Colonic mucosa (tissue), 4 donors: ENCODE measurements around the gene ZCCHC7. TPM values are rescaled to one million over a fixed set of nuclear protein-coding genes. Genes with fewer than 3 reads are reported as not detected.

Experiments
- DNase-seq: peaks from one replicate; pipeline ENCODE4 v3.0.0-alpha.2; 2020
- H3K27ac ChIP-seq: fragments of 200-600 bp; one replicate; pipeline ENCODE4 v1.8.0; 2021
- H3K27me3 ChIP-seq: fragments of 200-600 bp; one replicate; pipeline ENCODE4 v1.8.0; 2021
- H3K36me3 ChIP-seq: fragments of 200-600 bp; one replicate; pipeline ENCODE4 v1.8.0; 2021
- H3K4me1 ChIP-seq: fragments of 200-600 bp; one replicate; pipeline ENCODE4 v1.8.0; 2021; ENCODE audit warnings: mild to moderate bottlenecking
- H3K4me3 ChIP-seq: fragments of 200-600 bp; one replicate; pipeline ENCODE4 v1.8.0; 2021
- H3K9ac ChIP-seq, 2 donors: one replicate each; pipeline ENCODE4 v1.7.0; 2013; ENCODE audit warnings: control low read depth in 2 of 2, low read depth in 2 of 2, low read length in 2 of 2
- H3K9me3 ChIP-seq: fragments of 200-600 bp; one replicate; pipeline ENCODE4 v1.8.0; 2021
- CTCF ChIP-seq: fragments of 200-600 bp; IDR thresholded peaks from one replicate; pipeline ENCODE4 v1.8.0; 2022; ENCODE audit warnings: antibody characterized with exemption, mild to moderate bottlenecking
- intact Hi-C: fragments of 100-400 bp; cut with DNase I; formaldehyde crosslinking; loops from one replicate; pipeline ENCODE4 v1.14.1; 2022
- total RNA-seq, 2 donors: library from RNA; stranded (reverse); fragmentation: NEBNext Ultra II Directional in 1 of 2; extraction: Animal tissue kit (Norgen Biotek cat#: 25700) in 1 of 2; gene quantifications; one replicate each; pipeline ENCODE4 v1.2.1, GENCODE V29; 2021
- donor health status: healthy.
- donor health status: DM: no; HTN: no; CAD: no.
- donor health status: DM: no; HTN: no; CAD: no.

The ZCCHC7 gene
- total RNA-seq, 2 donors from 2014 or later, result 14.6 to 15.9 TPM

GRCh38 chr9:37383393-37383792, 263.0 kb downstream of the ZCCHC7 start:
- Histone ChIP-seq H3K27me3 (no peaks in the 10 kb centered on the region), H3K9ac (no peak overlapping the region), H3K4me1 (no peaks in the 10 kb centered on the region), H3K4me3 (no peak overlapping the region), H3K9me3 (no peaks in the 10 kb centered on the region), H3K27ac (no peak overlapping the region), H3K36me3 (no peaks in the 10 kb centered on the region)
- intact Hi-C loops, result no loop called here
- TF ChIP-seq CTCF, result no peak
- DNase-seq, result no peak

- intact Hi-C loops, result no loop called here
- no peak overlapping the region for H3K9ac ChIP-seq
- no peak for TF ChIP-seq CTCF
- H3K36me3 ChIP-seq, result no peaks in the 10 kb centered on the region
- DNase-seq, result no peak
- H3K27me3 ChIP-seq, result no peaks in the 10 kb centered on the region
- no peak overlapping the region for H3K4me3 ChIP-seq
- no peaks in the 10 kb centered on the region for H3K9me3 ChIP-seq
- H3K27ac ChIP-seq, result no peak overlapping the region
- H3K4me1 ChIP-seq, result no peaks in the 10 kb centered on the region
Observed at GRCh38 chr9:37383876-37384746, 263.7 kb downstream of the ZCCHC7 start.

- H3K9me3 ChIP-seq, result no peaks in the 10 kb centered on the region
- no peak for DNase-seq
- no peak overlapping the region for H3K9ac ChIP-seq
- no peaks in the 10 kb centered on the region for H3K27me3 ChIP-seq
- H3K27ac ChIP-seq, result no peak overlapping the region
- TF ChIP-seq CTCF, result no peak
- intact Hi-C loops, result no loop called here
- no peak overlapping the region for H3K4me3 ChIP-seq
- no peaks in the 10 kb centered on the region for H3K4me1 ChIP-seq
- H3K36me3 ChIP-seq, result no peaks in the 10 kb centered on the region
Observed at GRCh38 chr9:37385286-37385685, 264.9 kb downstream of the ZCCHC7 start.

- Histone ChIP-seq H3K27ac (no peak overlapping the region), H3K27me3 (no peaks in the 10 kb centered on the region), H3K4me1 (no peaks in the 10 kb centered on the region), H3K9ac (no peak overlapping the region), H3K4me3 (no peak overlapping the region), H3K9me3 (no peaks in the 10 kb centered on the region), H3K36me3 (no peaks in the 10 kb centered on the region)
- no peak for TF ChIP-seq CTCF
- intact Hi-C loops, result no loop called here
- DNase-seq, result no peak
Observed at GRCh38 chr9:37386988-37387387, 266.6 kb downstream of the ZCCHC7 start.

GRCh38 chr9:37390759-37391158, 270.4 kb downstream of the ZCCHC7 start:
- no peaks in the 10 kb centered on the region for H3K27me3 ChIP-seq
- peak; percentile 47 for TF ChIP-seq CTCF
- no peak overlapping the region for H3K4me3 ChIP-seq
- H3K27ac ChIP-seq, result no peak overlapping the region
- DNase-seq, result peak; percentile 63
- intact Hi-C loops, result loop anchor here (5.0 kb wide), 1 partner anchor 393 kb away; no protein-coding TSS in a partner anchor
- no peaks in the 10 kb centered on the region for H3K36me3 ChIP-seq
- H3K9me3 ChIP-seq, result no peaks in the 10 kb centered on the region
- no peak overlapping the region for H3K9ac ChIP-seq
- no peaks in the 10 kb centered on the region for H3K4me1 ChIP-seq
